SK-N-SH treated with all-trans-retinoic acid at 6 μM for 48 hours (cell line): ENCODE measurements around the gene DMRTB1.

Source experiments
- CREB5 ChIP-seq: fragments of 250-450 bp; sonication (Bioruptor Pico); IDR thresholded peaks from 2 replicates; pipeline ENCODE4 v1.5.1; 2020; ENCODE audit warnings: low read depth, mild to moderate bottlenecking, moderate library complexity
- CSRNP3 ChIP-seq: fragments of 250-450 bp; sonication (Bioruptor Pico); IDR thresholded peaks from 2 replicates; pipeline ENCODE4 v1.5.1; 2021; ENCODE audit warnings: mild to moderate bottlenecking, moderate library complexity
- OSR1 ChIP-seq: fragments of 250-450 bp; sonication (Bioruptor Pico); IDR thresholded peaks from 2 replicates; pipeline ENCODE4 v1.8.0; 2022; ENCODE audit warnings: moderate library complexity, mild to moderate bottlenecking, inconsistent platforms
- POU6F1 ChIP-seq: fragments of 250-450 bp; sonication (Bioruptor Pico); IDR thresholded peaks from 2 replicates; pipeline ENCODE4 v1.8.0; 2021; ENCODE audit warnings: low read depth, mild to moderate bottlenecking, moderate library complexity, borderline replicate concordance
- ZFP30 ChIP-seq: fragments of 450-650 bp; formaldehyde crosslinking; IDR thresholded peaks from 2 replicates; pipeline ENCODE4 v1.5.0; 2022; ENCODE audit warnings: mild to moderate bottlenecking, moderate library complexity
- ZNF565 ChIP-seq: fragments of 450-650 bp; formaldehyde crosslinking; conservative IDR thresholded peaks from 2 replicates; pipeline ENCODE4 v1.5.0; 2020; ENCODE audit warnings: low read depth, mild to moderate bottlenecking, moderate library complexity
- ZNF70 ChIP-seq: fragments of 450-650 bp; formaldehyde crosslinking; IDR thresholded peaks from 2 replicates; pipeline ENCODE4 v1.5.0; 2020; ENCODE audit warnings: mild to moderate bottlenecking, moderate library complexity

GRCh38 chr1:53511933-53512806, 53.0 kb downstream of the DMRTB1 start:
- TF ChIP-seq ZNF565 (CRISPR knock-in tag) (no peak), CSRNP3 (no peak), ZNF70 (CRISPR knock-in tag) (0 out of 2 replicates have a peak, but pooled peaks have one; percentile 53), CREB5 (CRISPR knock-in tag) (no peak), OSR1 (CRISPR knock-in tag) (no peak), POU6F1 (no peak), ZFP30 (no peak)
